Upper lobe of right lung (tissue), 1 donor: ENCODE results near the gene CSRP3. TPM values are rescaled to one million over a fixed set of nuclear protein-coding genes. Genes with fewer than 3 reads are reported as not detected.
"Not testable (repeated sequence)": the region's sequence is repeated elsewhere in the genome, so short reads cannot be mapped to it uniquely, and the experiment has no call there.

Source experiments
- ATAC-seq: fragments of 200-7000 bp; cut with Tn5 transposase; one replicate; pipeline ENCODE4 v1.9.1; 2020; ENCODE audit warnings: mild to moderate bottlenecking, moderate library complexity
- DNase-seq: peaks from one replicate; pipeline ENCODE4 v3.0.0-alpha.2; 2020
- H3K27ac ChIP-seq: fragments of 200-600 bp; one replicate; pipeline ENCODE4 v1.8.0; 2022
- H3K27me3 ChIP-seq: fragments of 200-600 bp; one replicate; pipeline ENCODE4 v1.8.0; 2022; ENCODE audit warnings: mild to moderate bottlenecking
- H3K36me3 ChIP-seq: fragments of 200-600 bp; one replicate; pipeline ENCODE4 v1.8.0; 2022
- H3K4me1 ChIP-seq: fragments of 200-600 bp; one replicate; pipeline ENCODE4 v1.8.0; 2022
- H3K4me3 ChIP-seq: fragments of 200-600 bp; one replicate; pipeline ENCODE4 v1.8.0; 2022; ENCODE audit warnings: mild to moderate bottlenecking
- H3K9me3 ChIP-seq: fragments of 200-600 bp; one replicate; pipeline ENCODE4 v1.8.0; 2022
- CTCF ChIP-seq: fragments of 200-600 bp; IDR thresholded peaks from one replicate; pipeline ENCODE4 v1.8.0; 2022; ENCODE audit warnings: antibody characterized with exemption
- intact Hi-C: fragments of 100-400 bp; cut with DNase I; formaldehyde crosslinking; loops from one replicate; pipeline ENCODE4 v1.11.0; 2022
- total RNA-seq: library from RNA; stranded (reverse); fragmentation: NEBNext Ultra II Directional; extraction: Animal tissue kit (Norgen Biotek cat#: 25700); gene quantifications from one replicate; pipeline ENCODE4 v1.2.1, GENCODE V29; 2021
- donor health status: DM: no; HTN: yes; CAD: no; lungs with severe emphysema.

CSRP3 gene
- total RNA-seq, 1 donor from 2014 or later, result not detected

- DNase-seq (no peak), ATAC-seq (no peak)
- H3K9me3 ChIP-seq, result no peaks in the 10 kb centered on the region
- H3K4me3 ChIP-seq, result no peak overlapping the region
- intact Hi-C loops, result no loop called here
- TF ChIP-seq CTCF, result no peak
- H3K27me3 ChIP-seq, result no peaks in the 10 kb centered on the region
- H3K36me3 ChIP-seq, result peaks cover 39% of the 10 kb centered on the region
- no peaks in the 10 kb centered on the region for H3K4me1 ChIP-seq
- no peak overlapping the region for H3K27ac ChIP-seq
Observed at GRCh38 chr11:19162951-19163505, 38.8 kb downstream of the CSRP3 start.

- no peak overlapping the region for H3K4me3 ChIP-seq
- H3K27me3 ChIP-seq, result no peaks in the 10 kb centered on the region
- DNase-seq (no peak), ATAC-seq (no peak)
- H3K4me1 ChIP-seq, result no peaks in the 10 kb centered on the region
- H3K27ac ChIP-seq, result no peak overlapping the region
- H3K9me3 ChIP-seq, result no peaks in the 10 kb centered on the region
- intact Hi-C loops, result no loop called here
- peaks cover 38% of the 10 kb centered on the region for H3K36me3 ChIP-seq
- TF ChIP-seq CTCF, result no peak
Observed at GRCh38 chr11:19161651-19162050, 40.1 kb downstream of the CSRP3 start.

- intact Hi-C loops, result no loop called here
- Histone ChIP-seq H3K27me3 (no peaks in the 10 kb centered on the region), H3K4me1 (no peaks in the 10 kb centered on the region), H3K27ac (no peak overlapping the region), H3K9me3 (no peaks in the 10 kb centered on the region), H3K4me3 (no peak overlapping the region), H3K36me3 (peaks cover 45% of the 10 kb centered on the region)
- DNase-seq (no peak), ATAC-seq (no peak)
- no peak for TF ChIP-seq CTCF
Observed at GRCh38 chr11:19160847-19161246, 40.9 kb downstream of the CSRP3 start.

DNA sequence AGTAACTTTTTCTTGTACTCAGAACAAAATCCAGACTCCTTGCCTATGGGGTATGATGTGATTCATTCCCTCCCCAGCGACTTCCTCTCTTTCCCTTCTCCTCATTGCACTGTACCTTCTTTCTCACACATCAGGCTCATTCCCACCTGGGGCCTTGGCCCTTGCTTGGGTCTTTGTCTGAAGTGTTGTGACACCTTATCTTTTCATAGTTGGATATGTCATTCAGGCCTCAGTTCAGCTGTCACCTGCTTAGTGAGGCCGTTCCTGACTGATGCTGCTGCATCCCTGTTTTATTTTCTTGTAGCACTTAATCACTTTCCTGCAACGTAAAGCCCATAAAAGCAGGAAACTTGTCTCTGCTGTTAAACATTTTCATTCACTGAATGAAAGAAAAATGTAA, 44.9 kb downstream of the CSRP3 start:
- TF ChIP-seq CTCF, result no peak
- ATAC-seq (no peak), DNase-seq (no peak)
- Histone ChIP-seq H3K4me3 (no peak overlapping the region), H3K27ac (no peak overlapping the region), H3K9me3 (no peaks in the 10 kb centered on the region), H3K4me1 (no peaks in the 10 kb centered on the region), H3K36me3 (peaks cover 38% of the 10 kb centered on the region), H3K27me3 (no peaks in the 10 kb centered on the region)
- intact Hi-C loops, result no loop called here

DNA sequence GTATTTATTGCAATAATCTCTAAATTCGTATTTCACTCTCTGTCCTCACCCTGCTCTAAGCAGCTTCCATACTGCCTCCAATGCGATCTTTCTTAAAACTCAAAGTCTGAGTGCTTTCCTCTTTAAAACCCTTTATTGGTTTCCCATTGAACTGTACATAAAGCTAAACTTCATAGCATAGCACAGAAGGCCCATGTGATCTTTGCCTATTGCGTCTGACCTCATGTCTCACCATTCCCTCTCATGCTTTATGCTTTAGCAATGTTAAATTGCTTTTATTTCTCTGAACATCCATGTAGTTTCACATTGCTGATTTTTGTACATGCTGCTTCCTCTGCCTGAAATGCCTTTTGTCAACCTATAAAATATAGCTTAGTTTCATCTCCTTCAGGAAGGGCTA, 56.5 kb downstream of the CSRP3 start:
- no peaks in the 10 kb centered on the region for H3K9me3 ChIP-seq
- ATAC-seq (no peak), DNase-seq (no peak)
- peaks cover 8% of the 10 kb centered on the region for H3K36me3 ChIP-seq
- H3K4me3 ChIP-seq, result no peak overlapping the region
- no peaks in the 10 kb centered on the region for H3K4me1 ChIP-seq
- H3K27me3 ChIP-seq, result no peaks in the 10 kb centered on the region
- TF ChIP-seq CTCF, result no peak
- no peak overlapping the region for H3K27ac ChIP-seq
- intact Hi-C loops, result no loop called here

GRCh38 chr11:19136884-19137283, 64.9 kb downstream of the CSRP3 start:
- ATAC-seq, H3K4me3 ChIP-seq, H3K27me3 ChIP-seq, intact Hi-C loops, H3K4me1 ChIP-seq, H3K27ac ChIP-seq, H3K9me3 ChIP-seq, DNase-seq, H3K36me3 ChIP-seq: not testable (repeated sequence)
